ENCODE results near the gene SKIC3. TPM values are rescaled to one million over a fixed set of nuclear protein-coding genes. Genes with fewer than 3 reads are reported as not detected.

Gene SKIC3
- total RNA-seq, 1 donor from 2014 or later, result 116 TPM

DNA sequence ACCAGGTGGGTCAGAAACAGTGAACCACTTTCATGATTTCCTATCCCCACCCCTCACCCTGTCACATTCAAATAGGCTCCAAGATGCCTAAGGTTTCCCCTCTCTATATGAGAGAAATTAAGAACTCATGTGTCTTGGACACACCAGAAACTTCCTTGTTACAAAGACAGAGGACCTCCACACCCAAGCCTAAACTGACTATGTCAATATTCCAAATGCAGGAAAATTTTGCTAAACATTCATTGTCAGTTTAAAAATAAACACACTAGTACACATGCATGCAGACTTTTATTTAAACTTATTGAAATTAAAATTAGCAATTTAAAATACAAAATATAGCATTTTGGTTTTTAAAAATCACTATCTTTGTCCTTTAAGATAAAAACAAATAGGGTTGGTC lies 26.2 kb downstream of the SKIC3 start:
- no peak overlapping the region for H3K27ac Mint-ChIP-seq (ENCODE audit: unreplicated experiment)
- H3K9me3 Mint-ChIP-seq (ENCODE audit: low read depth), result no peaks in the 10 kb centered on the region
- no peaks in the 10 kb centered on the region for H3K27me3 Mint-ChIP-seq (ENCODE audit: low read depth)
- no peak overlapping the region for H3K4me3 Mint-ChIP-seq (ENCODE audit: unreplicated experiment)
- H3K4me1 Mint-ChIP-seq (ENCODE audit: low read depth), result peaks cover 30% of the 10 kb centered on the region
- H3K36me3 Mint-ChIP-seq (ENCODE audit: low read depth), result peaks cover 27% of the 10 kb centered on the region
- no peak for DNase-seq (ENCODE audit: low spot score)
- TF ChIP-seq, protein P1, sequence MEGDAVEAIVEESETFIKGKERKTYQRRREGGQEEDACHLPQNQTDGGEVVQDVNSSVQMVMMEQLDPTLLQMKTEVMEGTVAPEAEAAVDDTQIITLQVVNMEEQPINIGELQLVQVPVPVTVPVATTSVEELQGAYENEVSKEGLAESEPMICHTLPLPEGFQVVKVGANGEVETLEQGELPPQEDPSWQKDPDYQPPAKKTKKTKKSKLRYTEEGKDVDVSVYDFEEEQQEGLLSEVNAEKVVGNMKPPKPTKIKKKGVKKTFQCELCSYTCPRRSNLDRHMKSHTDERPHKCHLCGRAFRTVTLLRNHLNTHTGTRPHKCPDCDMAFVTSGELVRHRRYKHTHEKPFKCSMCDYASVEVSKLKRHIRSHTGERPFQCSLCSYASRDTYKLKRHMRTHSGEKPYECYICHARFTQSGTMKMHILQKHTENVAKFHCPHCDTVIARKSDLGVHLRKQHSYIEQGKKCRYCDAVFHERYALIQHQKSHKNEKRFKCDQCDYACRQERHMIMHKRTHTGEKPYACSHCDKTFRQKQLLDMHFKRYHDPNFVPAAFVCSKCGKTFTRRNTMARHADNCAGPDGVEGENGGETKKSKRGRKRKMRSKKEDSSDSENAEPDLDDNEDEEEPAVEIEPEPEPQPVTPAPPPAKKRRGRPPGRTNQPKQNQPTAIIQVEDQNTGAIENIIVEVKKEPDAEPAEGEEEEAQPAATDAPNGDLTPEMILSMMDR (IDR thresholded peaks at IDR 0.05), result no peak

DNA sequence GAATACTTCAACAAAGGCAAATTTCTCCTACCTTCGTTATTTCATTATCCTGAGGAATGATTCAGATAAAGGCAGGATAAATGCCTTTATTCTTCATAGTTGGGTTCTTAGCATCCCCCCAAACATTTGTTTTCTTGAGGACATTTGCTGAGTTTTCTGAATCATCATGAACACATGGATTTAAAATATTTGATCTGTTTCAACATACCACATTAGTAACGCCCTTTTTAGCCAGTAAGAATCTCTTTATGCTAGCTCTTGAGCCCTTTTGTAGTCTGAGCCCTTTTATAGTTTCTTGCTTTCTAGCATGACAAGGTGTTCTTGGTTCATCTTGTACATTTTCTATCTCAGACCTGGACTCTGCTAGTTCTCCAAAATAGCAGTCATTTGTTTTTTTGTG lies 27.9 kb downstream of the SKIC3 start:
- Mint-ChIP-seq H3K36me3 (ENCODE audit: low read depth) (peaks cover 28% of the 10 kb centered on the region), H3K4me3 (ENCODE audit: unreplicated experiment) (no peak overlapping the region), H3K4me1 (ENCODE audit: low read depth) (peaks cover 14% of the 10 kb centered on the region), H3K27ac (ENCODE audit: unreplicated experiment) (no peak overlapping the region), H3K27me3 (ENCODE audit: low read depth) (no peaks in the 10 kb centered on the region), H3K9me3 (ENCODE audit: low read depth) (no peaks in the 10 kb centered on the region)
- TF ChIP-seq, protein P1 (IDR thresholded peaks at IDR 0.05), result no peak
- no peak for DNase-seq (ENCODE audit: low spot score)

DNA sequence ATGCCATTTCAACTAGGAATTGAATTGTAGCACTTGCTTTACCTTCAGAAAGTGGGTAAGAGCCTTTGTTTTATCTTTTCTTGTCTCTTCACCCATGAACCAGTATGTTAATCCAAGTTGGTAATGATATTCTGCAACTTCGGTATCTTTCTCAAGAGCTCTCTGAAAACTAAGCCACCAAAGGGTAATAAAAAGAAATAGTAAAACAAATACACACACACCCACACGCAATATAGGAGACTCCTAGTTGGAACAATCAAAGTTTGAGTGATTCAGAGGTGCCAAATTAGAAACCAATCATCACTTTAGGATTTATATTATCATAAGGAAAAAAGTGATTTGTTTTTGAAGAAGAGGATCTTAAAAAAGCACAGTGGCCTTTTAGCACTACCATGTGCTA lies 30.4 kb downstream of the SKIC3 start:
- H3K4me3 Mint-ChIP-seq (ENCODE audit: unreplicated experiment), result no peak overlapping the region
- H3K36me3 Mint-ChIP-seq (ENCODE audit: low read depth), result peaks cover 27% of the 10 kb centered on the region
- no peaks in the 10 kb centered on the region for H3K9me3 Mint-ChIP-seq (ENCODE audit: low read depth)
- no peaks in the 10 kb centered on the region for H3K27me3 Mint-ChIP-seq (ENCODE audit: low read depth)
- DNase-seq (ENCODE audit: low spot score), result no peak
- TF ChIP-seq, protein P1 (IDR thresholded peaks at IDR 0.05), result no peak
- H3K4me1 Mint-ChIP-seq (ENCODE audit: low read depth), result peaks cover 6% of the 10 kb centered on the region
- no peak overlapping the region for H3K27ac Mint-ChIP-seq (ENCODE audit: unreplicated experiment)

DNA sequence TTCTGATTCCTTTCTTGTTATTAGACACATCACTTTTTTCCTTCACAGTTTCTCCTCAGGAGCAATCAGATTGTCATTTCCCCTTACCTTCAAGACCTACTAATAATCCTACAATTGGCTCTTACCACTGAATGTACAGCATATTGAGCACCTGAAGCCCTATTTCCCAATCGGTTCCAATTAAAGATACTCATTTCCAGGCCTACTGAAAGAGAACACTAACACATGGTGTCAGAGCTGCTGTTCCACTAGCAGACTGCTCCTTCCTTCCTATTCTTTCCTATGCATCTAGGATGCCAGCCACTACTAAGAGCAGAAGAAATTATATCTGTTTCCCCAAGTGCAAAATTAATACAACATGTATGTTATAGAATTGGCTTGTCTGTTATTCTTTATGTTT lies 34.6 kb downstream of the SKIC3 start:
- Mint-ChIP-seq H3K4me1 (ENCODE audit: low read depth) (peaks cover 13% of the 10 kb centered on the region), H3K36me3 (ENCODE audit: low read depth) (peaks cover 19% of the 10 kb centered on the region), H3K4me3 (ENCODE audit: unreplicated experiment) (no peak overlapping the region), H3K27me3 (ENCODE audit: low read depth) (no peaks in the 10 kb centered on the region), H3K27ac (ENCODE audit: unreplicated experiment) (no peak overlapping the region), H3K9me3 (ENCODE audit: low read depth) (no peaks in the 10 kb centered on the region)
- TF ChIP-seq, protein P1 (IDR thresholded peaks at IDR 0.05), result no peak
- no peak for DNase-seq (ENCODE audit: low spot score)

DNA sequence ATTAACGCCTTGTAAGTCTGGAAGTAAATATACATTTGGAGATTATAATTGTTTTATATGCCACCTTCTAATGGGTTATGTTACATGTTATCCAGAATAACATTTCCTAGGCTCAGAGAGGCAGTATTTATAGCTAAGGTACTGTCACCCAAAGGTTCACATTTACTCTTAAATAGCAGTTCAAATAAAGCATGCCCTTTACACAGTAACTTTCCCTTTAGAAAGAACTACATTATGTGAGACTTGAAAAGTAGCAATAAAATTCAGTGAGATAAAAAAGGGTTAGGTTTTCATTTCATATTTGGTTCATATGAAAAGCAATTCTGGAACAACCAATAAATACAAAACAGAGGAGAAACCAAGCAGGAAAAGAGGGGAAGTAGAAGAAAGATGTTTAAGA lies 35.1 kb downstream of the SKIC3 start:
- no peak overlapping the region for H3K4me3 Mint-ChIP-seq (ENCODE audit: unreplicated experiment)
- peaks cover 21% of the 10 kb centered on the region for H3K36me3 Mint-ChIP-seq (ENCODE audit: low read depth)

More for the DNA sequence above, 35.1 kb downstream of the SKIC3 start:
- DNase-seq (ENCODE audit: low spot score), result no peak
- Mint-ChIP-seq H3K4me1 (ENCODE audit: low read depth) (peaks cover 13% of the 10 kb centered on the region), H3K27me3 (ENCODE audit: low read depth) (no peaks in the 10 kb centered on the region), H3K9me3 (ENCODE audit: low read depth) (no peaks in the 10 kb centered on the region), H3K27ac (ENCODE audit: unreplicated experiment) (peak overlapping the region; percentile 68)
- TF ChIP-seq, protein P1 (IDR thresholded peaks at IDR 0.05), result no peak

Data from chondrocyte (in vitro differentiated cells).